ENCODE results near the gene FUT1. TPM values are rescaled to one million over a fixed set of nuclear protein-coding genes. Genes with fewer than 3 reads are reported as not detected.

Gene FUT1
- total and polyA plus RNA-seq, 9 of the 15 experiments (the other 6 are each of a cell fraction or from before 2014, with no cell fraction given): 2.3 to 18.5 (median 8.8) TPM

DNA sequence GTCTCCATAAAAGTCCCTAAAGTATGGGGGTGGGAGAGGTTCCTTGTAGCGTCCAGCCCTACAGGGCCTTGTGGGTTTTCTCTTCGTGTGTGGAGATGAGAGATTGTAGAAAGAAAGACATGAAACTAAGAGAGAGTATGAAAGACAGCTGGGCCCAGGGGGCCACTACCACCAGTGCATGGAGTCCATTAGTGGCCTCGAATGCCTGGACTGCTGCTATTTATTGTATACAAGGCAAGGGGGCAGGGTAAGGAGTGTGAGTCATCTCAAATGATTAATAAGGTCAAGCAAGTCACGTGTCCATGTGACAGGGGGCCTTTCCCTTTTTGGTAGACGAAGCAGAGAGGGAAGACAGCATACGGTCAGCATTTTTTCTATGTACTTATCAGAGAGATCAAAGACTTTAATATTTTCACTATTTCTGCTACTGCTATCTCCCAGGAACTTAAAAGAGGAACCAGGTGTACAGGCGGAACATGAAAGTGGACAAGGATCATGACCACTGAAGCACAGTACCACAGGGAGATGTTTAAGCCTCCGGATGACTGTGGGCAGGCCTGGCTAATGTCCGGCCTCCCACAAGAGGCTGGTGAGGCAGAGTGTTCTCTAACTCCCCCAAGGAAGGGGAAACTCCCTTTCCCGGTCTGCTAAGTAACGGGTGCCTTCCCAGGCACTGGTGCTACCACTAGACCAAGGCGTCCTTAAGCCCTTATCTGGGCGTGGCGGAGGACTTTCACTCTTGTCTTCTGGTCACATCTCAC lies 28.4 kb upstream of the FUT1 start (continued):
- TF ChIP-seq ZNF318 (IDR thresholded peaks at IDR 0.05; ENCODE audit: borderline replicate concordance in 1 of 2, low read depth in 1 of 2) (peak in 1 of 2 experiments; percentile 90; a peak in 2 of 4 replicates), BRF1 (IDR thresholded peaks at IDR 0.05; ENCODE audit: borderline replicate concordance, extremely low read depth, insufficient read length) (no peak), RAD51 (IDR thresholded peaks at IDR 0.05; ENCODE audit: borderline replicate concordance, low read depth) (peak; percentile 97), ATF7 (IDR thresholded peaks at IDR 0.05) (peak; percentile 85), ZHX1 (conservative IDR thresholded peaks at IDR 0.05; ENCODE audit: low read length) (no peak), FIP1L1 (IDR thresholded peaks at IDR 0.05; ENCODE audit: low read depth, low read length, poor library complexity, severe bottlenecking) (no peak)
- TF ChIP-seq, protein P1, sequence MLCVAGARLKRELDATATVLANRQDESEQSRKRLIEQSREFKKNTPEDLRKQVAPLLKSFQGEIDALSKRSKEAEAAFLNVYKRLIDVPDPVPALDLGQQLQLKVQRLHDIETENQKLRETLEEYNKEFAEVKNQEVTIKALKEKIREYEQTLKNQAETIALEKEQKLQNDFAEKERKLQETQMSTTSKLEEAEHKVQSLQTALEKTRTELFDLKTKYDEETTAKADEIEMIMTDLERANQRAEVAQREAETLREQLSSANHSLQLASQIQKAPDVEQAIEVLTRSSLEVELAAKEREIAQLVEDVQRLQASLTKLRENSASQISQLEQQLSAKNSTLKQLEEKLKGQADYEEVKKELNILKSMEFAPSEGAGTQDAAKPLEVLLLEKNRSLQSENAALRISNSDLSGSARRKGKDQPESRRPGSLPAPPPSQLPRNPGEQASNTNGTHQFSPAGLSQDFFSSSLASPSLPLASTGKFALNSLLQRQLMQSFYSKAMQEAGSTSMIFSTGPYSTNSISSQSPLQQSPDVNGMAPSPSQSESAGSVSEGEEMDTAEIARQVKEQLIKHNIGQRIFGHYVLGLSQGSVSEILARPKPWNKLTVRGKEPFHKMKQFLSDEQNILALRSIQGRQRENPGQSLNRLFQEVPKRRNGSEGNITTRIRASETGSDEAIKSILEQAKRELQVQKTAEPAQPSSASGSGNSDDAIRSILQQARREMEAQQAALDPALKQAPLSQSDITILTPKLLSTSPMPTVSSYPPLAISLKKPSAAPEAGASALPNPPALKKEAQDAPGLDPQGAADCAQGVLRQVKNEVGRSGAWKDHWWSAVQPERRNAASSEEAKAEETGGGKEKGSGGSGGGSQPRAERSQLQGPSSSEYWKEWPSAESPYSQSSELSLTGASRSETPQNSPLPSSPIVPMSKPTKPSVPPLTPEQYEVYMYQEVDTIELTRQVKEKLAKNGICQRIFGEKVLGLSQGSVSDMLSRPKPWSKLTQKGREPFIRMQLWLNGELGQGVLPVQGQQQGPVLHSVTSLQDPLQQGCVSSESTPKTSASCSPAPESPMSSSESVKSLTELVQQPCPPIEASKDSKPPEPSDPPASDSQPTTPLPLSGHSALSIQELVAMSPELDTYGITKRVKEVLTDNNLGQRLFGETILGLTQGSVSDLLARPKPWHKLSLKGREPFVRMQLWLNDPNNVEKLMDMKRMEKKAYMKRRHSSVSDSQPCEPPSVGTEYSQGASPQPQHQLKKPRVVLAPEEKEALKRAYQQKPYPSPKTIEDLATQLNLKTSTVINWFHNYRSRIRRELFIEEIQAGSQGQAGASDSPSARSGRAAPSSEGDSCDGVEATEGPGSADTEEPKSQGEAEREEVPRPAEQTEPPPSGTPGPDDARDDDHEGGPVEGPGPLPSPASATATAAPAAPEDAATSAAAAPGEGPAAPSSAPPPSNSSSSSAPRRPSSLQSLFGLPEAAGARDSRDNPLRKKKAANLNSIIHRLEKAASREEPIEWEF (CRISPR knock-in tag; IDR thresholded peaks at IDR 0.05): no peak

Measured in K562 (cell line).